ENCODE measurements around the gene WDR4.
"Not testable (repeated sequence)": the region's sequence is repeated elsewhere in the genome, so short reads cannot be mapped to it uniquely, and the experiment has no call there.

Gene WDR4

GRCh38 chr21:42819861-42820615, 59.3 kb downstream of the WDR4 start:
- DNase-seq = peak in 2 of 56 donors; percentile 14 to 41

GRCh38 chr21:42818328-42818749, 61.0 kb downstream of the WDR4 start:
- peak in 16 of 56 donors; percentile 5 to 69 (median 24) for DNase-seq

DNA sequence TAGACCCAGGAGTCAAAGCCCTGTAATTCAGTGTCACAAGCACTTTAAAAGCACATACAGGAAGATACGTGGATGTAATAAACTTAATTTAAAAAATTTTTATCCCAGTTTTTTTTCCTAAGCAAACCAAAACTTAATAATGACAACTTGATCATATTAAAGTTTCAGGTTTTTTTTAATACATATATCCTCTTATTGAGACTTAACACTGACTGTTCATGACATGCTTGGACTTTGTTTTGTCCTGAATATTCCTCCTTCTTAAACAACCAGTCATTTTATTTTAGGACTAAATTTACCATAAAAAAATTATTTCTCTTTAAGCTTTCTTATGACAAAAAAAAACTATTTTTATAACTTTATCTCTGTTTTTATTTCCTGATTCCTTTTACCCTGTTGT, 64.1 kb downstream of the WDR4 start:
- no peak for DNase-seq

- not testable (repeated sequence) for DNase-seq
Measured at GRCh38 chr21:42812528-42813241, 66.7 kb downstream of the WDR4 start.

GRCh38 chr21:42811960-42812359, 67.4 kb downstream of the WDR4 start:
- DNase-seq = no peak

GRCh38 chr21:42809577-42810475, 69.5 kb downstream of the WDR4 start:
- no peak for DNase-seq

DNA sequence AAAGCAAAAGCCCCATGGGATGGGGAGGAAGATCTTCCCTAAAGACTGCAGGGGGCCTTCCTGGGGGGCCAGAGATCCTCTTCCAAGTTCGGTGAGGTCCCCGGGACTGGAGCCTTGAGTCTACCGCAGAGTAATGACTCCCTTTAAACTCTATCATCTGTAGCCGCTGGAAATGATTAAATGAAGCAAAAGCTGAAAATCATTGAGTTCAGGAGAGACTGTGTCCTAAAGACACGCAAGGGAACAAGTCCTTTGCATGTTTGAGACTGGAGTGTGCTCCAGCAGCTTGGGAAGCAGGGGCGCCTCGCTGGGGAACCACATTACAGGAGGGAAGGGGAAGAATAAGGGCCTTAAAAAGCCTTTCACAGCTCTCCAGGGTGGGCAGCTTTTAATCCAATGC, 70.2 kb downstream of the WDR4 start:
- DNase-seq = no peak

- no peak for DNase-seq
Measured at GRCh38 chr21:42807938-42808613, 71.3 kb downstream of the WDR4 start.

- DNase-seq = not testable (repeated sequence)
Measured at GRCh38 chr21:42807293-42807895, 71.9 kb downstream of the WDR4 start.

- no peak for DNase-seq
Measured at GRCh38 chr21:42806509-42807140, 72.7 kb downstream of the WDR4 start.

DNA sequence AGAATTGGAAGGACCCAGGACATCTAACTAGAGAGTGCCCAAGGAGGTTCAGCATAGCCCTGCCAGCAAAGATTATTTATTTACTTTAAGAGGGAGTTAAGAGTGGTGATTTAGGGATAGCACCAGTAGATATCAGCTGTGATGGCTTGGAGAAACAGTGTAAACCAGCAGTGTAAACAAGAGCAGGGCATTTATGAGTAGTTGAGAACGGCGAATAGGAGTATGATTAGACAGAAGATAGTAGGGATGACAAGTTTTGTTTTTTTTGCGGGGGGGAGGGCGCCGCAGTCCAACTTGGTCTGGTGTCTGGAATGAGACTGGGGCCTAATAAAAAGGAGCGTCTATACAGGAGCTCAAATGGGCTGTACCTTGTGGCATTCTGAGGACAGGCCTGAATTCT, 77.7 kb downstream of the WDR4 start:
- not testable (repeated sequence) for DNase-seq

- no peak for DNase-seq
Measured at GRCh38 chr21:42799948-42800347, 79.4 kb downstream of the WDR4 start.

DNA sequence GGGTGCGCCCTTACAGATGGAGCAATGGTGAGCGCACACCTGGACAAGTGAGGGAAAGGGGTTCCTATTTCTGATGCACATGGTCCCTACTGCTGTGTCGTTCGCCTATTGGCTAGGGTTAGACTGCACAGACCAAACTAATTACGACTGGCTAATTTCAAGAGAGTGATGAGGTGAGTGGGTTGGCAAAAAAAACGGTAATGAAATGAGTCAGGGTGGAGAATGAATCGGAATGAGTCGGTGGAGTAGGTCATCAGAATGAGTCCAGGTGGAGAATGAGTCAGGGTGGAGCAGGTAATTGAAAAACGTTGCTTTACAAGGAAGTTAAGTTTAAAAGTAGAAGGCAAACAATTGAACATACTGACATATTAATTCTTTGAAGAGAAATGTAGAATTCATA, 79.8 kb downstream of the WDR4 start:
- no peak for DNase-seq

All from amygdala (tissue), 56 donors.